Measurements from ENCODE around the gene NGF. TPM values are rescaled to one million over a fixed set of nuclear protein-coding genes. Genes with fewer than 3 reads are reported as not detected.

NGF gene
- total and polyA plus RNA-seq, 9 of the 15 experiments (the other 6 are each of a cell fraction or from before 2014, with no cell fraction given): not detected

- H3K4me3 ChIP-seq: no peak overlapping the region
- BruUV-seq (replicated peaks): no TSS peak
- H3K27me3 ChIP-seq (ENCODE audit: control insufficient read depth in 2 of 2, insufficient read depth in 2 of 2, low read length in 2 of 2): peaks cover 0 to 4% of the 10 kb centered on the region in 2 experiments; a peak in 2 of 5 replicates
- H3K9me3 ChIP-seq (replicated peaks; ENCODE audit: control insufficient read depth, insufficient read depth, low read depth, low read length): no peaks in the 10 kb centered on the region
- 0% methylated on average over 2 of the region's 2 CpGs for WGBS (ENCODE audit: insufficient coverage, low coverage, missing lambda C conversion rate)
- in situ Hi-C loops (cut with MboI) (no loop called here), intact Hi-C loops (cut with micrococcal nuclease) (no loop called here)
- no peaks in the 10 kb centered on the region for H4K20me1 ChIP-seq (replicated peaks; ENCODE audit: control insufficient read depth, insufficient read depth, low read length)
- POLR2A ChIA-PET: interaction anchor here (0.7 to 1.2 kb wide), 2 partner anchors 9 to 203 kb away, joined by 3 read pairs; no protein-coding TSS in a partner anchor
- no peak overlapping the region for H3K9ac ChIP-seq (ENCODE audit: insufficient read depth in 1 of 2, low read depth in 2 of 2, low read length in 2 of 2)
- no peaks in the 10 kb centered on the region for H3K36me3 ChIP-seq (ENCODE audit: control insufficient read depth, insufficient read depth, low read length)
- ATAC-seq (no peak), DNase-seq (ENCODE audit: extremely low read depth in 1 of 4, low spot score in 3 of 4) (no peak), FAIRE-seq (peak; percentile 42)
- CTCF ChIA-PET (ENCODE audit: low intra/inter-chr PET ratio): no interaction called here
- TF ChIP-seq, protein P1, sequence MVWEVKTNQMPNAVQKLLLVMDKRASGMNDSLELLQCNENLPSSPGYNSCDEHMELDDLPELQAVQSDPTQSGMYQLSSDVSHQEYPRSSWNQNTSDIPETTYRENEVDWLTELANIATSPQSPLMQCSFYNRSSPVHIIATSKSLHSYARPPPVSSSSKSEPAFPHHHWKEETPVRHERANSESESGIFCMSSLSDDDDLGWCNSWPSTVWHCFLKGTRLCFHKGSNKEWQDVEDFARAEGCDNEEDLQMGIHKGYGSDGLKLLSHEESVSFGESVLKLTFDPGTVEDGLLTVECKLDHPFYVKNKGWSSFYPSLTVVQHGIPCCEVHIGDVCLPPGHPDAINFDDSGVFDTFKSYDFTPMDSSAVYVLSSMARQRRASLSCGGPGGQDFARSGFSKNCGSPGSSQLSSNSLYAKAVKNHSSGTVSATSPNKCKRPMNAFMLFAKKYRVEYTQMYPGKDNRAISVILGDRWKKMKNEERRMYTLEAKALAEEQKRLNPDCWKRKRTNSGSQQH (CRISPR knock-in tag; IDR thresholded peaks at IDR 0.05): 0 out of 2 replicates have a peak, but pooled peaks have one; percentile 31
- TF ChIP-seq, protein P2, sequence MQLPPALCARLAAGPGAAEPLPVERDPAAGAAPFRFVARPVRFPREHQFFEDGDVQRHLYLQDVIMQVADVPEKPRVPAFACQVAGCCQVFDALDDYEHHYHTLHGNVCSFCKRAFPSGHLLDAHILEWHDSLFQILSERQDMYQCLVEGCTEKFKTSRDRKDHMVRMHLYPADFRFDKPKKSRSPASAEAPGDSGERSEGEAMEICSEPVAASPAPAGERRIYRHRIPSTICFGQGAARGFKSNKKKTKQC (CRISPR knock-in tag; IDR thresholded peaks at IDR 0.05): no peak
- H2AFZ ChIP-seq (ENCODE audit: low read depth, low read length): no peak overlapping the region
- no peaks in the 10 kb centered on the region for H3K9me1 ChIP-seq (ENCODE audit: control insufficient read depth, insufficient read depth, low read length)
- H3K27ac ChIP-seq (ENCODE audit: extremely low read depth, low read depth, low read length): no peak overlapping the region
- no peak overlapping the region for H3K4me2 ChIP-seq (ENCODE audit: insufficient read depth, low read length)
- H3K4me1 ChIP-seq (replicated peaks in 1 of 2; ENCODE audit: control insufficient read depth in 2 of 2, insufficient read depth in 2 of 2, low read length in 2 of 2): no peaks in the 10 kb centered on the region
- H3K79me2 ChIP-seq (ENCODE audit: control insufficient read depth, insufficient read depth, low read length): no peaks in the 10 kb centered on the region
Measured at GRCh38 chr1:115303364-115303763, 34.7 kb downstream of the NGF start.

DNA sequence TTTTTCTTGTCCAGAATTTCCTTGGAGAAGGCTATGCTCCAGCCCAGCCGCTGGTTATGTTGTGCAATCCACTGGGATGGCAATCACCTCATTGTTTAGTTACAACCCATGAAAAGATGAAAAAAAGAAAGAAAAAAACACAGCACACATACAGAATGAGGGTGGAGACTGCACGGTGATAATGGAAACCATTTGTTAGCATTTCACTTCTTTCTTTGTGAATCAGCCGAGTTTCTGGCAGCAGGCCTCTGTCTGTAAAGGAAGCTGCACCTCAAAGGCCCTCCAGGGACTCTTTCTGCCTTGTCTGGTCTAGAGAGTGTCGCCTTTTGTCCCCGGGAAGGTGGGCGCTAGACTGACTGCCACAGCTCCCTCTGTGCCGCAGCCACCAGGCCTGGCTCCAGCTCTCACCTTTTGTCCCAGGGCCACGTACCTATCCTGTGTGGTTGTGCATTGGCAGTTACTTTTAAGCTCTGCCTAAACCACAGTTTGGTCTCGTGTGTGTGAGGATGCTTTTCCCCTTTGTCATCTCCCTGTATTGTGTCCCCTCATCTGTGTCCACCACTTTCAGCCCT, 35.6 kb downstream of the NGF start:
- WGBS (ENCODE audit: insufficient coverage, low coverage, missing lambda C conversion rate): 2% methylated on average over 9 of the region's 9 CpGs
- H3K9me1 ChIP-seq (ENCODE audit: control insufficient read depth, insufficient read depth, low read length): no peaks in the 10 kb centered on the region
- H3K9me3 ChIP-seq (replicated peaks; ENCODE audit: control insufficient read depth, insufficient read depth, low read depth, low read length): no peaks in the 10 kb centered on the region
- BruUV-seq (replicated peaks): no TSS peak
- no peak overlapping the region for H2AFZ ChIP-seq (ENCODE audit: low read depth, low read length)
- H3K27me3 ChIP-seq (ENCODE audit: control insufficient read depth in 2 of 2, insufficient read depth in 2 of 2, low read length in 2 of 2): peaks cover 0 to 4% of the 10 kb centered on the region in 2 experiments; a peak in 2 of 5 replicates
- H3K36me3 ChIP-seq (ENCODE audit: control insufficient read depth, insufficient read depth, low read length): no peaks in the 10 kb centered on the region
- no peak overlapping the region for H3K9ac ChIP-seq (ENCODE audit: insufficient read depth in 1 of 2, low read depth in 2 of 2, low read length in 2 of 2)
- ChIA-PET POLR2A (no interaction called here), CTCF (ENCODE audit: low intra/inter-chr PET ratio) (no interaction called here)
- no peak overlapping the region for H3K4me2 ChIP-seq (ENCODE audit: insufficient read depth, low read length)
- in situ Hi-C loops (cut with MboI) (no loop called here), intact Hi-C loops (cut with micrococcal nuclease) (no loop called here)
- no peak for TF ChIP-seq NFYB (IDR thresholded peaks at IDR 0.05; ENCODE audit: extremely low read depth, insufficient read length)
- no peak for TF ChIP-seq E2F6 (IDR thresholded peaks at IDR 0.05; ENCODE audit: borderline replicate concordance in 1 of 2, extremely low read depth in 1 of 2, insufficient read depth in 1 of 2, insufficient read length in 1 of 2, low read depth in 1 of 2, low read length in 1 of 2, poor library complexity in 1 of 2, severe bottlenecking in 1 of 2)
- no peak for TF ChIP-seq GABPB2 (CRISPR knock-in tag; conservative IDR thresholded peaks at IDR 0.05)
- TF ChIP-seq PHF20 (IDR thresholded peaks at IDR 0.05; ENCODE audit: partially characterized antibody): no peak
- DNase-seq (ENCODE audit: extremely low read depth in 1 of 4, low spot score in 3 of 4) (no peak), FAIRE-seq (no peak), ATAC-seq (no peak)
- H3K4me1 ChIP-seq (replicated peaks in 1 of 2; ENCODE audit: control insufficient read depth in 2 of 2, insufficient read depth in 2 of 2, low read length in 2 of 2): no peaks in the 10 kb centered on the region
- H4K20me1 ChIP-seq (replicated peaks; ENCODE audit: control insufficient read depth, insufficient read depth, low read length): no peaks in the 10 kb centered on the region
- no peak overlapping the region for H3K27ac ChIP-seq (ENCODE audit: extremely low read depth, low read depth, low read length)
- H3K79me2 ChIP-seq (ENCODE audit: control insufficient read depth, insufficient read depth, low read length): no peaks in the 10 kb centered on the region
- no peak overlapping the region for H3K4me3 ChIP-seq
